Smooth muscle cell (in vitro differentiated cells): Measurements from ENCODE around the gene MYO1F. TPM values are rescaled to one million over a fixed set of nuclear protein-coding genes. Genes with fewer than 3 reads are reported as not detected.

Experiments used
- DNase-seq: peaks from one replicate; lab custom pipeline; 2025; ENCODE audit not compliant: unreplicated experiment; lab: John Stamatoyannopoulos, UW
- H2AFZ ChIP-seq: fragments of 200-600 bp; sonication (generic); 2 replicates; pipeline ENCODE4 v1.6.0; 2016; ENCODE audit warnings: antibody characterized with exemption, low read depth, mild to moderate bottlenecking
- H3F3A ChIP-seq: fragments of 200-600 bp; sonication (generic); 2 replicates; pipeline ENCODE4 v1.6.0; 2017; ENCODE audit warnings: antibody characterized with exemption, low read depth
- H3K27ac ChIP-seq: fragments of 200-600 bp; sonication (generic); 2 replicates; pipeline ENCODE4 v1.5.1; 2016; ENCODE audit warnings: low read depth, mild to moderate bottlenecking
- H3K27me3 ChIP-seq: fragments of 200-600 bp; sonication (generic); 2 replicates; pipeline ENCODE4 v1.6.1; 2016; ENCODE audit warnings: low read depth, mild to moderate bottlenecking
- H3K36me3 ChIP-seq: fragments of 200-600 bp; sonication (generic); 2 replicates; pipeline ENCODE4 v1.5.1; 2016; ENCODE audit warnings: low read depth
- H3K4me1 ChIP-seq: fragments of 200-600 bp; sonication (generic); 2 replicates; pipeline ENCODE4 v1.5.1; 2016; ENCODE audit warnings: low read depth
- H3K4me2 ChIP-seq: fragments of 200-600 bp; sonication (generic); 2 replicates; pipeline ENCODE4 v1.6.0; 2016; ENCODE audit warnings: mild to moderate bottlenecking
- H3K4me3 ChIP-seq: fragments of 200-600 bp; sonication (generic); 2 replicates; pipeline ENCODE4 v1.5.1; 2016; ENCODE audit warnings: mild to moderate bottlenecking
- H3K79me2 ChIP-seq: fragments of 200-600 bp; sonication (generic); 2 replicates; pipeline ENCODE4 v1.6.0; 2016; ENCODE audit warnings: low read depth, mild to moderate bottlenecking
- H3K9ac ChIP-seq: fragments of 200-600 bp; sonication (generic); 2 replicates; pipeline ENCODE4 v1.6.0; 2016; ENCODE audit warnings: low read depth
- H3K9me3 ChIP-seq: fragments of 200-600 bp; sonication (generic); replicated peaks from 2 replicates; pipeline ENCODE4 v1.5.1; 2016; ENCODE audit warnings: low read depth
- H4K20me1 ChIP-seq: fragments of 200-600 bp; sonication (generic); 2 replicates; pipeline ENCODE4 v1.6.0; 2016; ENCODE audit warnings: low read depth
- CTCF ChIP-seq: fragments of 200-600 bp; sonication (generic); IDR thresholded peaks from 2 replicates; pipeline ENCODE4 v1.5.1; 2017; ENCODE audit warnings: borderline replicate concordance, mild to moderate bottlenecking, antibody characterized with exemption; ENCODE audit not compliant: insufficient read depth, poor library complexity, severe bottlenecking
- WGBS: methylation state at CpG from one replicate; pipeline ENCODE4 v1.1.7; 2016; ENCODE audit warnings: low lambda C conversion rate; 5-methylcytosine and 5-hydroxymethylcytosine counted together
- polyA plus RNA-seq: library from polyadenylated mRNA; unstranded; fragments of >200 nt; fragmentation: Nextera tagmentation; extraction: Ambion mirVana; gene quantifications from 2 replicates; pipeline ENCODE4 v1.2.1, GENCODE V29; 2016
- total RNA-seq: library from RNA; depleted of rRNA; stranded (reverse); fragments of >200 nt; gene quantifications from 2 replicates; pipeline ENCODE4 v1.2.3, GENCODE V29; 2014

MYO1F gene
- total and polyA plus RNA-seq, 2 experiments from 2014 or later: 1.4 TPM; not detected in 1

- Histone ChIP-seq H3K9ac (no peak overlapping the region), H3K9me3 (no peaks in the 10 kb centered on the region), H3F3A (no peaks in the 10 kb centered on the region), H3K4me1 (no peaks in the 10 kb centered on the region), H3K27ac (no peak overlapping the region), H3K4me2 (no peak overlapping the region), H2AFZ (no peak overlapping the region), H3K27me3 (no peaks in the 10 kb centered on the region), H3K79me2 (no peaks in the 10 kb centered on the region), H3K4me3 (no peak overlapping the region), H3K36me3 (no peaks in the 10 kb centered on the region), H4K20me1 (no peaks in the 10 kb centered on the region)
- peak; percentile 10 for DNase-seq
- peak; percentile 65 for TF ChIP-seq CTCF
- 69% methylated on average over 34 of the region's 34 CpGs for WGBS
Observed at GRCh38 chr19:8585894-8586750, 8.9 kb upstream of the MYO1F start.

- no peaks in the 10 kb centered on the region for H3K79me2 ChIP-seq
- DNase-seq: no peak
- H3F3A ChIP-seq: no peaks in the 10 kb centered on the region
- H3K27me3 ChIP-seq: no peaks in the 10 kb centered on the region
- H4K20me1 ChIP-seq: no peaks in the 10 kb centered on the region
- H3K4me1 ChIP-seq: no peaks in the 10 kb centered on the region
- no peak overlapping the region for H3K4me3 ChIP-seq
- H3K36me3 ChIP-seq: no peaks in the 10 kb centered on the region
- H3K27ac ChIP-seq: no peak overlapping the region
- no peak overlapping the region for H3K4me2 ChIP-seq
- H2AFZ ChIP-seq: no peak overlapping the region
- TF ChIP-seq CTCF: no peak
- no peak overlapping the region for H3K9ac ChIP-seq
- WGBS: 97% methylated on average over 47 of the region's 71 CpGs
- H3K9me3 ChIP-seq: no peaks in the 10 kb centered on the region
Observed at GRCh38 chr19:8584965-8585893, 8.0 kb upstream of the MYO1F start.

- Histone ChIP-seq H3K4me3 (no peak overlapping the region), H3F3A (no peaks in the 10 kb centered on the region), H3K9ac (no peak overlapping the region), H3K36me3 (no peaks in the 10 kb centered on the region), H3K4me2 (peak overlapping the region; percentile 63), H4K20me1 (no peaks in the 10 kb centered on the region), H3K9me3 (no peaks in the 10 kb centered on the region), H2AFZ (no peak overlapping the region), H3K27ac (no peak overlapping the region), H3K4me1 (no peaks in the 10 kb centered on the region), H3K79me2 (no peaks in the 10 kb centered on the region), H3K27me3 (no peaks in the 10 kb centered on the region)
- TF ChIP-seq CTCF: peak; percentile 100
- peak; percentile 67 for DNase-seq
- WGBS: 9% methylated on average over 13 of the region's 21 CpGs
Observed at GRCh38 chr19:8580710-8581281, 3.6 kb upstream of the MYO1F start.
